ENCODE data around the gene GRPEL1.

GRCh38 chr4:7062816-7063215 lies 5.0 kb downstream of the GRPEL1 start:
- TF ChIP-seq TCF12 (IDR thresholded peaks at IDR 0.05; ENCODE audit: low read depth, low read length) (no peak), CTCF (IDR thresholded peaks at IDR 0.05; ENCODE audit: control extremely low read depth in 1 of 3, insufficient read depth in 1 of 3, low read depth in 1 of 3, low read length in 3 of 3) (no peak), RBBP5 (IDR thresholded peaks at IDR 0.05; ENCODE audit: borderline replicate concordance, low read depth, low read length) (no peak), FOSL1 (IDR thresholded peaks at IDR 0.05; ENCODE audit: insufficient read depth, low read depth, low read length) (no peak), POLR2AphosphoS5 (IDR thresholded peaks at IDR 0.05; ENCODE audit: low read depth, low read length) (no peak), SRF (IDR thresholded peaks at IDR 0.05; ENCODE audit: low read depth, low read length) (no peak), POLR2A (IDR thresholded peaks at IDR 0.05; ENCODE audit: control extremely low read depth in 1 of 2, low read depth in 2 of 2, low read length in 2 of 2) (no peak), EP300 (IDR thresholded peaks at IDR 0.05; ENCODE audit: borderline replicate concordance in 1 of 2, low read depth in 2 of 2, low read length in 2 of 2) (no peak), POU5F1 (IDR thresholded peaks at IDR 0.05; ENCODE audit: low read depth, low read length) (no peak), USF2 (IDR thresholded peaks at IDR 0.05; ENCODE audit: low read length) (no peak)
